Measurements from ENCODE around the gene TBCA.

DNA sequence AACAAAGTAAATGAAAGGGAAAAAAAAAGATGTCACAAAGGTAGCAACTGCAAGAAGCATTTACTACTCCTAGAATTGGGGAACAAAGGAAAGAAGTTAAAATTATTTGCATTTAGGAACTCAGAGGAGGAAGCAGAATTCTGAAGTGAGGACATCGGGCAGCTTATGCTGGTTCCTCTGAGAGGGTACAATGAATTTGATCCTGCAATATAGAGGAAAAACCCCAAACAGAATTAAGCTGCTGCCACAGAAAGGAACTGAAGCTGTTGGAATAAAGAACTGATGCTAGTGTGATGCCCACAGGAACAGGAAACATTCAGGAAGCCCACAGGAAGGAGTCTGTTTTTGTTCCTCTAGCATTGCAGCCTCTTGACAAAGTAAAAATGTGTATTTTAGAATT lies 22.3 kb upstream of the TBCA start:
- TF ChIP-seq, protein P1, sequence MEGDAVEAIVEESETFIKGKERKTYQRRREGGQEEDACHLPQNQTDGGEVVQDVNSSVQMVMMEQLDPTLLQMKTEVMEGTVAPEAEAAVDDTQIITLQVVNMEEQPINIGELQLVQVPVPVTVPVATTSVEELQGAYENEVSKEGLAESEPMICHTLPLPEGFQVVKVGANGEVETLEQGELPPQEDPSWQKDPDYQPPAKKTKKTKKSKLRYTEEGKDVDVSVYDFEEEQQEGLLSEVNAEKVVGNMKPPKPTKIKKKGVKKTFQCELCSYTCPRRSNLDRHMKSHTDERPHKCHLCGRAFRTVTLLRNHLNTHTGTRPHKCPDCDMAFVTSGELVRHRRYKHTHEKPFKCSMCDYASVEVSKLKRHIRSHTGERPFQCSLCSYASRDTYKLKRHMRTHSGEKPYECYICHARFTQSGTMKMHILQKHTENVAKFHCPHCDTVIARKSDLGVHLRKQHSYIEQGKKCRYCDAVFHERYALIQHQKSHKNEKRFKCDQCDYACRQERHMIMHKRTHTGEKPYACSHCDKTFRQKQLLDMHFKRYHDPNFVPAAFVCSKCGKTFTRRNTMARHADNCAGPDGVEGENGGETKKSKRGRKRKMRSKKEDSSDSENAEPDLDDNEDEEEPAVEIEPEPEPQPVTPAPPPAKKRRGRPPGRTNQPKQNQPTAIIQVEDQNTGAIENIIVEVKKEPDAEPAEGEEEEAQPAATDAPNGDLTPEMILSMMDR (CRISPR knock-in tag; IDR thresholded peaks at IDR 0.05): no peak
- TF ChIP-seq HES4 (CRISPR knock-in tag; IDR thresholded peaks at IDR 0.05; ENCODE audit: borderline replicate concordance) (no peak), CHD2 (IDR thresholded peaks at IDR 0.05; ENCODE audit: low read depth, low read length) (no peak), POLR2A (IDR thresholded peaks at IDR 0.05; ENCODE audit: insufficient read depth in 1 of 2, low read depth in 2 of 2, low read length in 2 of 2) (no peak), PCBP1 (IDR thresholded peaks at IDR 0.05; ENCODE audit: borderline replicate concordance, low read depth, low read length) (no peak), POLR2AphosphoS5 (IDR thresholded peaks at IDR 0.05; ENCODE audit: low read depth, low read length) (no peak), MAFK (conservative IDR thresholded peaks at IDR 0.05 in 1 of 2, IDR thresholded peaks at IDR 0.05 in 1 of 2; ENCODE audit: low read length in 2 of 2) (no peak)
- TF ChIP-seq, protein P2, sequence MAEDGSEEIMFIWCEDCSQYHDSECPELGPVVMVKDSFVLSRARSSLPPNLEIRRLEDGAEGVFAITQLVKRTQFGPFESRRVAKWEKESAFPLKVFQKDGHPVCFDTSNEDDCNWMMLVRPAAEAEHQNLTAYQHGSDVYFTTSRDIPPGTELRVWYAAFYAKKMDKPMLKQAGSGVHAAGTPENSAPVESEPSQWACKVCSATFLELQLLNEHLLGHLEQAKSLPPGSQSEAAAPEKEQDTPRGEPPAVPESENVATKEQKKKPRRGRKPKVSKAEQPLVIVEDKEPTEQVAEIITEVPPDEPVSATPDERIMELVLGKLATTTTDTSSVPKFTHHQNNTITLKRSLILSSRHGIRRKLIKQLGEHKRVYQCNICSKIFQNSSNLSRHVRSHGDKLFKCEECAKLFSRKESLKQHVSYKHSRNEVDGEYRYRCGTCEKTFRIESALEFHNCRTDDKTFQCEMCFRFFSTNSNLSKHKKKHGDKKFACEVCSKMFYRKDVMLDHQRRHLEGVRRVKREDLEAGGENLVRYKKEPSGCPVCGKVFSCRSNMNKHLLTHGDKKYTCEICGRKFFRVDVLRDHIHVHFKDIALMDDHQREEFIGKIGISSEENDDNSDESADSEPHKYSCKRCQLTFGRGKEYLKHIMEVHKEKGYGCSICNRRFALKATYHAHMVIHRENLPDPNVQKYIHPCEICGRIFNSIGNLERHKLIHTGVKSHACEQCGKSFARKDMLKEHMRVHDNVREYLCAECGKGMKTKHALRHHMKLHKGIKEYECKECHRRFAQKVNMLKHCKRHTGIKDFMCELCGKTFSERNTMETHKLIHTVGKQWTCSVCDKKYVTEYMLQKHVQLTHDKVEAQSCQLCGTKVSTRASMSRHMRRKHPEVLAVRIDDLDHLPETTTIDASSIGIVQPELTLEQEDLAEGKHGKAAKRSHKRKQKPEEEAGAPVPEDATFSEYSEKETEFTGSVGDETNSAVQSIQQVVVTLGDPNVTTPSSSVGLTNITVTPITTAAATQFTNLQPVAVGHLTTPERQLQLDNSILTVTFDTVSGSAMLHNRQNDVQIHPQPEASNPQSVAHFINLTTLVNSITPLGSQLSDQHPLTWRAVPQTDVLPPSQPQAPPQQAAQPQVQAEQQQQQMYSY (CRISPR knock-in tag; IDR thresholded peaks at IDR 0.05): no peak

Data from HepG2 (cell line).